IPS DF 6.9 (cell line): ENCODE results near the gene IRF2.

Experiments
- DNase-seq: peaks from one replicate; pipeline ENCODE4 v3.0.0-alpha.2; 2013; ENCODE audit warnings: low read depth, low spot score
- H3K27ac ChIP-seq: one replicate; pipeline ENCODE4 v1.5.1; 2013; ENCODE audit warnings: low read length, control low read depth
- H3K27me3 ChIP-seq: 2 replicates; pipeline ENCODE4 v1.6.1; 2013; ENCODE audit warnings: mild to moderate bottlenecking, low read length; ENCODE audit not compliant: control insufficient read depth, insufficient read depth
- H3K36me3 ChIP-seq: 2 replicates; pipeline ENCODE4 v1.6.1; 2013; ENCODE audit warnings: low read length; ENCODE audit not compliant: control insufficient read depth, insufficient read depth
- H3K4me1 ChIP-seq: 2 replicates; pipeline ENCODE4 v1.6.1; 2013; ENCODE audit warnings: low read length; ENCODE audit not compliant: control insufficient read depth, insufficient read depth
- H3K4me3 ChIP-seq: 2 replicates; pipeline ENCODE4 v1.5.1; 2013; ENCODE audit warnings: mild to moderate bottlenecking, low read length
- H3K9me3 ChIP-seq: 2 replicates; pipeline ENCODE4 v1.6.1; 2013; ENCODE audit warnings: low read length, inconsistent platforms; ENCODE audit not compliant: control insufficient read depth, insufficient read depth
- WGBS: extraction: QIAGEN DNeasy Blood & Tissue Kit; methylation state at CpG from one replicate; pipeline ENCODE4 v1.1.7; 2013; ENCODE audit warnings: mixed read lengths, missing lambda C conversion rate; ENCODE audit not compliant: insufficient read length, insufficient coverage; 5-methylcytosine and 5-hydroxymethylcytosine counted together

Gene IRF2

DNA sequence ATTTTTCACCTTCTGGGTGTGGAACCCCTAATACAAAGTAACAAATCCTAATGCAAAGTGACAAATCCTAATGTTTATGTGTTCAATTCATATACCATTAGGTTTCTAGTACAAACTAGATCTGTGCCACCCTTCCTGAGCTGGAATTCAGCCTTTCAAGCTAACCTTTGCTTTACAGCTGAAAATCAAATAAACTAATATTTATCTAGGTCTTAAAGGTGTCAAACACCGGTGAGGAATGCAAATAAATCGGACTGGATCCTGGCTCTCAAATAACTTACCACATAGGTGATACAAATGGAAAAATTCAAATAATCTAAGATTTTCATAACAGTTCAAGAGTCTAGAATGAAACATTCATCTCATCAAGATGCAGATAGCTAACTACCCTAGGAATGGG lies 11.6 kb downstream of the IRF2 start:
- Histone ChIP-seq H3K27me3 (no peaks in the 10 kb centered on the region), H3K9me3 (no peaks in the 10 kb centered on the region), H3K4me3 (no peak overlapping the region), H3K36me3 (no peaks in the 10 kb centered on the region), H3K4me1 (0 out of 2 replicates have a peak, but pooled peaks cover 1% of the 10 kb centered on the region), H3K27ac (no peak overlapping the region)
- no peak for DNase-seq
- WGBS = no CpG with 5 or more reads among the region's 2 CpGs

DNA sequence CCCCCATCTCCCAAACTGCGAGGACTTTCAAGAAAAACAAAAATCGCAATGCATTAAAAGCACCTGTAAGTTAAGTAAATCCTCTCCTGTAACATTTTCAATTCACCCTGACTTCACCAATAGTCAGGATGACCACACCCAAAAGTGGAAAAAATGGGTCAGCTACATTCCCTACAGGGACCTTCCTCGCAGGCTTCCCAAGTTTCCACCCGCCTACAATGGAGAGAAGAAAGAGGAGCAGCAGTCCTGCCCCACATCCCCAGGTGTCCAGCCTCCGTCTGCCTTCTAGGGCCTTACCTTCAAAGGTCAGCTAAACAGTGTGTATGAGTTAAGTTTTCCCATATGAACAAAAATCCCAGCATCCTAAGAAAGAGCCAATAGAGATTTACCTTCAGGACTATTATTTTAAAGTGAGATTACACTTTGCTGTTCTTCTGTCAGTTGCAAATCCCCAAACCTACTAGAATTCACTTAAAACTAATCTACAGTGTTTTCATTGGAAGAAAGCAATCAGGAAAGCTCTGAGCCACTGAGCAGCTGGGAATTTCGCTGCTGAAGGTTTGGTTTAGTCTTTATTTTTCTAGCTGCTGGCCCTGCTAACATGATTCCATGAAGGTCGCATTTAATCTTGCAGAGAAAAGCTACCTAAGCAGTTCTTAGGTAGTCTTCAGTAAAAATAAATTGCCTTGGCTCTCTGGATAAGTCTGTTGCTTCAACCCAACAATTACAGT lies 12.5 kb downstream of the IRF2 start:
- Histone ChIP-seq H3K4me3 (no peak overlapping the region), H3K36me3 (no peaks in the 10 kb centered on the region), H3K27ac (no peak overlapping the region), H3K4me1 (0 out of 2 replicates have a peak, but pooled peaks cover 1% of the 10 kb centered on the region), H3K27me3 (no peaks in the 10 kb centered on the region), H3K9me3 (no peaks in the 10 kb centered on the region)
- whole genome bisulfite sequencing = no CpG with 5 or more reads among the region's 7 CpGs
- no peak for DNase-seq

DNA sequence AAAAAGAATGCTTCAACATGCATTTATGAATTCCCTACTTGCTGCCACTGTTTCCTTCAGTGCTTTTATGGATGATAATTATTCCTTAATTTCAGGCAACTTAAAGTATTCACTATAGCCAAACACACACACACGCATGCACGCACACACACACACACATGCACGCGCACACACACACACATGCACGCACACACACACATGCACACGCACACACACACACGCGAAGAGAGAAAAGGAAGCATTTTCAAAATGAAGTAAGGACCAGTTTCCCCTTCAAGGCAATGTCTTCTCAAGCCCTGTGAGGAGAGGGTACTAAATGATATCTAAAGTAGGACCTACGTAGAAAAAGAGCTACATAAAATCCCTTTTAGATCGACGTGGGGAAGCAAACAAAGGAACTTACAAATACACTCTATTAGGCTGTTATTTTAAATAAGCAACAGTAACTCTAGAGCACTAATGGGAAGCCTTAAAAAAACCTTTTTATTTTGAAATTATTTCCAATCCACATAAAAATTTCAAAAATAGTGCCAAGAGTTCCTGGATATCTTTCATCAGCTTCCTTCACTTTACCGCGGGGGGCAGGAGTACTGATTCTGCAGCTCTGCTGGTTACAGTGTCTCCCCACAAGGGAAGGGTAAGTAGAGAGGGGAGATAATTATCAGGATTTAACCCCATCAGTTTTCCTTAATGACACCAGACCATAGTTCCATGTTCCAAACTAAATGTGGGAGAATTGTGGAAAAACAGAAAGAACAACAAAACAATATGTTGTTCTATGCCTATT lies 13.7 kb downstream of the IRF2 start:
- H3K4me3 ChIP-seq = no peak overlapping the region
- no peaks in the 10 kb centered on the region for H3K27me3 ChIP-seq
- no peaks in the 10 kb centered on the region for H3K9me3 ChIP-seq
- 0 out of 2 replicates have a peak, but pooled peaks cover 3% of the 10 kb centered on the region for H3K36me3 ChIP-seq
- H3K27ac ChIP-seq = no peak overlapping the region
- WGBS = no CpG with 5 or more reads among the region's 13 CpGs
- no peak for DNase-seq
- peaks cover 3% of the 10 kb centered on the region; the same call in 1 of the 2 replicates for H3K4me1 ChIP-seq

DNA sequence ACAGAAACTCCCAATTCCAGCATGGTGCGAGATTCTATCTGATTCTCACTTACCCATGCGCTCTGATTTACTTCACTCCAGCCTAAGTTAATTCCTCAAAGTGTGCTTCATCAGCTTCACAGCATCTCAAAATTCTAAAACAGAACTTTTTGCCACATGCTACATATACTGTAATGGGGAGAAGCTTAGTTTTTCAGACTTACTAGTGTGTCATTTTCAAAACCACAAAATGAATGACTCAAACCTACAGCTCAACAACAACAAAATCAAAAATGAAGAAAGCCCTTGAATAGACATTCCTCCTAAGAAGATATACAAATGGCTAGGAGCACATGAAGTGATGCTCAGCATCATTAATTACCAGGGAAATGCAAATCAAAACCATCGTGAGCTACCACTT lies 14.9 kb downstream of the IRF2 start:
- peaks cover 4% of the 10 kb centered on the region for H3K4me1 ChIP-seq
- no peak overlapping the region for H3K27ac ChIP-seq
- DNase-seq = no peak
- no peak overlapping the region for H3K4me3 ChIP-seq
- WGBS = no CpG with 5 or more reads among the region's 3 CpGs
- H3K27me3 ChIP-seq = no peaks in the 10 kb centered on the region
- H3K36me3 ChIP-seq = 0 out of 2 replicates have a peak, but pooled peaks cover 3% of the 10 kb centered on the region
- no peaks in the 10 kb centered on the region for H3K9me3 ChIP-seq

DNA sequence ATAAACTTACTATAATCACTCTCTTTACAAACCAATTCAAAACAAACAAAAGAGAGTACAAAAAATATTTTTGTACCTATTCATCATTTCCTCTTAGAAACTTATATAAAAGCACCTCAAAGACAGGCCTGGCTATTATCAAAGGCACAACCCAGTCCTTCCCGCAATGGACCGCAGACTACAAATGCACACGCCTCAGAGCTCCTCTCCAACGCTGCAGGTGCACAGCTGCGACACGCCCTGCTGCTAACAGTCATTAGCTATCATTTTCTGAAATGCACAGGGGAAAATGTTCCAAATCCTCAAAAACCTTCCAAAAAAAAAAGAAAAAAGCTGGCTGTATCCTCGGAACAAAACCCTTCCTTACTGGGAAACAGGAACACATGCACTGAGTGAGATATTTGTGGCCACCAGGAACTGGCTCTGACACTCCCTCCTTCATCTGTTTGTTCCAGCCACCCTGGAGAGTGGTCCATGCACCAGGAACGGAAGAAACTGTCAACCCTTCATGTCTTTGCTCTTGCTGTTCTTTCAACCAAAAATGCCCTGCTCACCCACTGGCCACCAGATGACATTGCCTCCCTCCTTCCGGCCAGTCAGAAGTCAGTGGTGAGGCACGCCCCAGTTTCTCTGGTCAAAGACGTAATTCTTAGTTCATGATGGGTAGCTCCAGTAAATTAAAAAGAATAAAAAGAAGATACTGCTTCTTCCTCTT lies 16.7 kb downstream of the IRF2 start:
- Histone ChIP-seq H3K4me1 (peaks cover 9% of the 10 kb centered on the region), H3K4me3 (no peak overlapping the region), H3K27ac (no peak overlapping the region), H3K27me3 (no peaks in the 10 kb centered on the region), H3K36me3 (0 out of 2 replicates have a peak, but pooled peaks cover 3% of the 10 kb centered on the region), H3K9me3 (no peaks in the 10 kb centered on the region)
- no peak for DNase-seq
- WGBS = no CpG with 5 or more reads among the region's 11 CpGs

DNA sequence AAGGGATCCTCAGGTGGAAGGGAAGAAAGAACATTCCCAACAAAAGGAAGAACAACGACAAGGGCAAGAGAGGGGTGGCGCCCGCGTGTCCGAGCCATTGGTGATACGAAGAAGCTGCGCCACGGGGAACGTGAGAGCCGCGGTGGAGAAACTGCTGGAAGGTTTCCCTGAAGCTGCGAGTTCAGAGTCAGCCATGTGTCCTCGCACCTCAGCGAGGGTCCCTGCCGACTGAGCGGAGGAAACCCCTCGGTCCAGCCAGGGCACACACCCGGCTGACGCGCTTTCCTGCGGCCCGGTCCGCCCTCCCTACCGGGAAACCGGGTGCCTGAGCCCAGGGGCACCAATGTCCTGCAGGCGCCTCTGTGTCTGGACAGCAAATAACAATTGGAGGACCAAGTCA lies 18.0 kb downstream of the IRF2 start:
- Histone ChIP-seq H3K27me3 (no peaks in the 10 kb centered on the region), H3K36me3 (0 out of 2 replicates have a peak, but pooled peaks cover 3% of the 10 kb centered on the region), H3K9me3 (no peaks in the 10 kb centered on the region), H3K27ac (no peak overlapping the region), H3K4me1 (peaks cover 9% of the 10 kb centered on the region), H3K4me3 (no peak overlapping the region)
- WGBS = no CpG with 5 or more reads among the region's 26 CpGs
- no peak for DNase-seq

DNA sequence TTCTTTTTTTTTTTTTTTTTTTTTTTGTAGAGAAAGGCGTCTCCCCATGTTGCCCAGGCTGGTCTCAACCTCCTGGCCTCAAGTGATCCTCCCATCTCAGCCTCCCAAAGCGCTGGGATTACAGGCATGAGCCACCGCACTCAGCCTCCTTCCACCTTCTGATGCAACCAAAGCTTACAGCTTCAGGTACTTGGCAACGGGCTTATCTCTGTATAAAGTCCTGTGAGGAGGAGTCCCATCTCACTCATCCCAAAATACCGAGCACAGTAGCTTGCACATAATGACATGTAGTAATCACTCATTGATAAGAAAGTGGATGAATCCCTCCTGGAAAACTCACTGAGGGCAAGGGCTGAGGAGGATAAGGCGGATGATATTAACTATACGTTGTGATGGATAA lies 19.1 kb downstream of the IRF2 start:
- WGBS = no CpG with 5 or more reads among the region's 7 CpGs
- Histone ChIP-seq H3K27ac (no peak overlapping the region), H3K9me3 (no peaks in the 10 kb centered on the region), H3K4me1 (peaks cover 9% of the 10 kb centered on the region), H3K36me3 (0 out of 2 replicates have a peak, but pooled peaks cover 3% of the 10 kb centered on the region), H3K27me3 (no peaks in the 10 kb centered on the region), H3K4me3 (no peak overlapping the region)
- DNase-seq = no peak

DNA sequence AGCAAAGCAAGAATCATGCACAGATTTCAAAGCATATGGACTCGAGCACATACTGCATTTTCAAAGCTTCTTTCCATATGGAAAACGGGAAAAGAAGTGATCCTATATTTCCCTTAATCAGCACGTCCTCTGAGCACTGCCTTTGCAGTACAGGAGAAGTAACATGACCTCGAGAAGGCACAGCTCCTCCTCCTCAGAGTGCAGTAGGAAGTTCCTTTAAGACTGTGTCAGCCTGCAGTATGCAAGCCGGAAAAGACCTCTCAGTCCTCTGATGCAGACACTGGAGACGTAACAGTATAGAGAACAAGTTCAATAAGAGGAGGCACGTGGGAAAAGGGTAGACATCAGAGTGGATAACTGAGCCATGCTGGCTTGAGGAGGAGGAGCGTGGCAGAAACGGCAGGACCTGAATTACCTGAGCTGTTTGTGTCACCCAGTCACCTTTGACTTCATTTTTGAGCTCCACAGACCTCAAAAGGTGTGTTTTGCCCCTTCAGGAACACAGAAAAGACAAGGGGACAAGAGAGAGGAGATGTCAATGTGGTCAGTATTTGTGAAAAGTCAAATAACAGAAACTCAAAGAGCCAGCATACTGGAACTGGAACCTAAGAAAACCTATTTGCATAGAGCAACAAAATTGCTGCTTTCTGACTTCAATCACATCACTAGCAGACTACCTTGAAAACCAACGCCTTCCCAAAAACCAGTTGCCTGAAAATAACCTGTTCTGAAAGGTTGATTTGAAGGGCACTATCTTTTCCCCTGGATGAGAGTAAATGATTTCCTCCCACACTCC lies 20.8 kb downstream of the IRF2 start:
- 0 out of 2 replicates have a peak, but pooled peaks cover 3% of the 10 kb centered on the region for H3K36me3 ChIP-seq
- no peak overlapping the region for H3K4me3 ChIP-seq
- no peak overlapping the region for H3K27ac ChIP-seq
- no peaks in the 10 kb centered on the region for H3K9me3 ChIP-seq
- H3K4me1 ChIP-seq = peaks cover 17% of the 10 kb centered on the region
- no peak for DNase-seq
- no peaks in the 10 kb centered on the region for H3K27me3 ChIP-seq
- WGBS = no CpG with 5 or more reads among the region's 10 CpGs

DNA sequence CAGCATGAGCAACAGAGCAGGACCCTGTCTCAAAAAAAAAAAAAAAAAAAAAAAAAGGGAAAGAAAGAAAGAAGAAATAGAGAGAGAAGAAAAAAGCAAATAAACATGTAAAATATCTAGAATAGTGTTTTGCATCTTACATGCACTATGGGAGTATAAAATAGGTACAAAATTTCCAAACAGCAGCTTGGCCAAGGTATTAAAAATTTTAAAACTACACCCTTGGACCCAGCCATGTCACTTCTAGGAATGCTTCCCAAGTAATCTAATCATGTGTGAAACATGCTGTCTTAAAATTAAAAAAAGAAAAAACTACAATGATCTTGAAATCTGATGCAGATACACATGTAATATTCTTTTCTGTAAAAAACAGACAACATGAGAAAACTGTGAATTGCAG lies 21.6 kb downstream of the IRF2 start:
- no peak for DNase-seq
- Histone ChIP-seq H3K4me3 (no peak overlapping the region), H3K27me3 (no peaks in the 10 kb centered on the region), H3K4me1 (peaks cover 17% of the 10 kb centered on the region), H3K27ac (no peak overlapping the region), H3K9me3 (no peaks in the 10 kb centered on the region), H3K36me3 (0 out of 2 replicates have a peak, but pooled peaks cover 3% of the 10 kb centered on the region)

DNA sequence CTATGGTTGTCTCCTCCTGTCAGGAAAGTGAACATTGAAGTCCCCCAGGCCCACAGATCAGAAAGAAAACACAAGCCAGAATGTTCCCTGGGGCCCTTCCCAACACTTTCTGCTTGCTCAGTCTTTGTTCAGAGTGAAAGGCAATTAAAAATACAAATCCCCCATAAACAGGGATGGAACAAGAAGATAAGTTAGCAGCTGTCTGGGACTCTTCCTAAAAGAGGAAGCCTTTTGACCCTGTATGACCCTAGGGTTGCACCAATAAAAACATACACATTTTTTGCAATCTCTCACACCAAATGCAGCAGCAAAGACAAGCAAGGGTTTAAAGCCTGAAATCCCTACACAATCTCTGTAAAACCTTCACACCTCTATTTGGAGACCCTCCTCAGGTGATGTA lies 22.6 kb downstream of the IRF2 start:
- H3K36me3 ChIP-seq = 0 out of 2 replicates have a peak, but pooled peaks cover 3% of the 10 kb centered on the region
- H3K27ac ChIP-seq = no peak overlapping the region
- no peak for DNase-seq
- H3K4me3 ChIP-seq = no peak overlapping the region
- H3K9me3 ChIP-seq = no peaks in the 10 kb centered on the region
- no peaks in the 10 kb centered on the region for H3K27me3 ChIP-seq
- peaks cover 20% of the 10 kb centered on the region for H3K4me1 ChIP-seq
